CD14-positive monocyte (primary cell): ENCODE measurements around the gene RPTOR. TPM values are rescaled to one million over a fixed set of nuclear protein-coding genes. Genes with fewer than 3 reads are reported as not detected.

Experiments
- DNase-seq, 3 donors: peaks; one replicate each; pipeline ENCODE4 v3.0.0-alpha.2; 2011 to 2022
- H2AFZ ChIP-seq: 2 replicates; pipeline ENCODE4 v1.6.0; 2012; ENCODE audit warnings: mild to moderate bottlenecking, low read depth, low read length, inconsistent platforms; ENCODE audit not compliant: insufficient read depth, poor library complexity, severe bottlenecking
- H3K27ac ChIP-seq, 2 donors: 1 replicate in 1 of 2; 2 replicates in 1 of 2; pipeline ENCODE4 v1.5.1; 2012 to 2013; ENCODE audit warnings: low read length in 2 of 2, control low read depth in 1 of 2, inconsistent platforms in 1 of 2, low read depth in 1 of 2, mild to moderate bottlenecking in 1 of 2
- H3K27me3 ChIP-seq, 2 donors: one replicate each; pipeline versions ENCODE4 v1.6.0 to v1.6.1; 2011 to 2013; ENCODE audit warnings: low read length in 2 of 2; ENCODE audit not compliant: control insufficient read depth in 2 of 2, insufficient read depth in 2 of 2
- H3K36me3 ChIP-seq, 2 donors: replicated peaks in 1 of 2; 1 replicate in 1 of 2; 2 replicates in 1 of 2; pipeline versions ENCODE4 v1.5.1 to v1.6.1; 2012 to 2013; ENCODE audit warnings: low read length in 2 of 2, control low read depth in 1 of 2, inconsistent platforms in 1 of 2, mild to moderate bottlenecking in 1 of 2; ENCODE audit not compliant: insufficient read depth in 2 of 2, control insufficient read depth in 1 of 2
- H3K4me1 ChIP-seq, 2 donors: 1 replicate in 1 of 2; 2 replicates in 1 of 2; pipeline versions ENCODE4 v1.5.1 to v1.6.1; 2012 to 2013; ENCODE audit warnings: low read length in 2 of 2, control low read depth in 1 of 2, inconsistent platforms in 1 of 2, mild to moderate bottlenecking in 1 of 2, moderate library complexity in 1 of 2; ENCODE audit not compliant: insufficient read depth in 2 of 2, control insufficient read depth in 1 of 2
- H3K4me2 ChIP-seq: replicated peaks from 2 replicates; pipeline ENCODE3; 2012; ENCODE audit warnings: low read length, moderate library complexity, mild to moderate bottlenecking; ENCODE audit not compliant: poor library complexity, severe bottlenecking; ENCODE audit errors: extremely low read depth
- H3K4me3 ChIP-seq, 3 experiments: fragments of 200-600 bp in 1 of 3; sonication (generic) in 1 of 3; replicated peaks in 1 of 3; 1 replicate in 2 of 3; 2 replicates in 1 of 3; pipeline ENCODE4 v1.5.1; 2011 to 2013; ENCODE audit warnings: low read length in 3 of 3, mild to moderate bottlenecking in 3 of 3, control low read depth in 2 of 3, low read depth in 2 of 3, inconsistent platforms in 1 of 3, moderate library complexity in 1 of 3
- H3K79me2 ChIP-seq: 2 replicates; pipeline ENCODE4 v1.6.0; 2012; ENCODE audit warnings: mild to moderate bottlenecking, control low read depth, inconsistent platforms, low read length, moderate library complexity; ENCODE audit not compliant: insufficient read depth
- H3K9ac ChIP-seq: 2 replicates; pipeline ENCODE4 v1.6.0; 2017; ENCODE audit warnings: low read length, mild to moderate bottlenecking; ENCODE audit not compliant: insufficient read depth, poor library complexity, severe bottlenecking
- H3K9me3 ChIP-seq, 2 donors: replicated peaks in 1 of 2; 1 replicate in 1 of 2; 2 replicates in 1 of 2; pipeline versions ENCODE4 v1.5.1 to v1.6.1; 2012 to 2013; ENCODE audit warnings: low read length in 2 of 2, control low read depth in 1 of 2; ENCODE audit not compliant: control insufficient read depth in 1 of 2, insufficient read depth in 1 of 2
- H4K20me1 ChIP-seq: 2 replicates; pipeline ENCODE4 v1.6.0; 2012; ENCODE audit warnings: mild to moderate bottlenecking, low read length, control low read depth, moderate library complexity; ENCODE audit not compliant: insufficient read depth
- H3K27ac Mint-ChIP-seq, 7 donors: one replicate each; pipeline ENCODE4 v1.8.0; 2020; ENCODE audit warnings: mild to moderate bottlenecking in 7 of 7, mixed read lengths in 7 of 7, moderate library complexity in 6 of 7, inconsistent platforms in 2 of 7
- H3K27me3 Mint-ChIP-seq, 3 donors: one replicate each; pipeline ENCODE4 v1.8.0; 2021 to 2022; ENCODE audit warnings: low read depth in 3 of 3, mild to moderate bottlenecking in 3 of 3, mixed read lengths in 3 of 3, moderate library complexity in 3 of 3, inconsistent platforms in 1 of 3
- H3K36me3 Mint-ChIP-seq, 2 donors: one replicate each; pipeline ENCODE4 v1.8.0; 2020; ENCODE audit warnings: mixed read lengths in 2 of 2, inconsistent platforms in 1 of 2, mild to moderate bottlenecking in 1 of 2
- H3K4me1 Mint-ChIP-seq: one replicate; pipeline ENCODE4 v1.8.0; 2020; ENCODE audit warnings: mild to moderate bottlenecking, mixed read lengths
- H3K4me3 Mint-ChIP-seq, 2 donors: one replicate each; pipeline ENCODE4 v1.8.0; 2020; ENCODE audit warnings: mild to moderate bottlenecking in 2 of 2, mixed read lengths in 2 of 2, moderate library complexity in 1 of 2
- H3K9me3 Mint-ChIP-seq, 7 donors: one replicate each; pipeline ENCODE4 v1.8.0; 2020 to 2022; ENCODE audit warnings: mixed read lengths in 7 of 7, mild to moderate bottlenecking in 6 of 7, moderate library complexity in 6 of 7, inconsistent platforms in 2 of 7
- CTCF ChIP-seq: fragments of 200-600 bp; IDR thresholded peaks from one replicate; pipeline ENCODE4 v1.8.0; 2022; ENCODE audit warnings: antibody characterized with exemption, mild to moderate bottlenecking
- WGBS: methylation state at CpG from one replicate; pipeline ENCODE4 v1.1.5; 2013; ENCODE audit warnings: missing lambda C conversion rate; ENCODE audit not compliant: insufficient coverage; 5-methylcytosine and 5-hydroxymethylcytosine counted together
- intact Hi-C, 2 donors: fragments of 100-400 bp; cut with micrococcal nuclease; formaldehyde crosslinking; loops; one replicate each; pipeline versions ENCODE4 v1.15.0 to v1.15.1; 2023
- polyA plus RNA-seq, 3 donors: library from polyadenylated mRNA; depleted of rRNA in 1 of 3; unstranded in 2 of 3; stranded (reverse) in 1 of 3; fragments of 300-500 nt in 2 of 3; fragments of >200 nt in 1 of 3; fragmentation: Illumina TruSeq in 2 of 3; gene quantifications; 1 replicate in 2 of 3; 2 replicates in 1 of 3; pipeline ENCODE4 v1.2.3, GENCODE V29; 2012 to 2021

The RPTOR gene
- polyA plus RNA-seq, 3 donors = 1.1 to 8.7 (median 2.6) TPM

DNA sequence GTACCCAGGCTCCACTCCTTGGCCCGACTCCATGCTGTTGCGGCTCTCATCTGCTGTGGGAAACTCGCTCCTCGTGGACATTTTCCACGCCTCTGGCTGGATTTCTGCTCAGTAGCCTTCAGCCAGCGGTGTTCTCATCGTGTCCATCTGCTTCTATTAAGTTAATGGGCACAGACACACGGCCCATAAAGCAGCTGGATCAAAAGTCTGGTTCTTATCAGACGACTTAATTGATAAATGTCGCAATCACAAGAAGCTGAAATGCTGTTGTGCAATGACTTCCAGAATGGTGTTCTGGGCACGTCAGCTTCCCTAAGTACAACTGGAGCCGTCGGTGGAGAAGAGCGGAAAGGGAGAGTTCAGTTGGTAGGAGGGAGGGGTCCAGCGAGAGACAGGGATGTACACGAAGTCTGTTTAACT is 235.3 kb downstream of the RPTOR start:
- H4K20me1 ChIP-seq = peaks cover 9% of the 10 kb centered on the region
- no peak for TF ChIP-seq CTCF
- H3K4me1 Mint-ChIP-seq = peaks cover 41% of the 10 kb centered on the region
- H3K9me3 Mint-ChIP-seq = peaks cover 0 to 1% (median 0%) of the 10 kb centered on the region in 7 donors
- DNase-seq = peak; percentile 61 to 81 (median 80)
- H3K9me3 ChIP-seq = no peaks in the 10 kb centered on the region
- peak overlapping the region; percentile 35 to 96 (median 79) for H3K27ac Mint-ChIP-seq
- H3K4me2 ChIP-seq = peak overlapping the region; percentile 42
- intact Hi-C loops = loop anchor here (2.0 to 10.0 kb wide), 2 partner anchors 53 to 55 kb away; no protein-coding TSS in a partner anchor
- peaks cover 0 to 2% (median 0%) of the 10 kb centered on the region in 3 donors for H3K27me3 Mint-ChIP-seq
- H3K79me2 ChIP-seq = no peaks in the 10 kb centered on the region
- H3K4me3 Mint-ChIP-seq = peak overlapping the region; percentile 71 to 86
- H2AFZ ChIP-seq = no peak overlapping the region
- H3K36me3 ChIP-seq = peaks cover 0 to 4% of the 10 kb centered on the region in 2 donors
- peaks cover 29 to 43% of the 10 kb centered on the region in 2 donors for H3K4me1 ChIP-seq
- peaks cover 26 to 39% of the 10 kb centered on the region in 2 donors for H3K36me3 Mint-ChIP-seq
- 31% methylated on average over 16 of the region's 16 CpGs for WGBS
- H3K9ac ChIP-seq = peak overlapping the region; percentile 29
- H3K27me3 ChIP-seq = no peaks in the 10 kb centered on the region
- peak overlapping the region in 1 of 3 experiments; percentile 44 for H3K4me3 ChIP-seq
- peak overlapping the region in 1 of 2 donors; percentile 69 for H3K27ac ChIP-seq

- H3K9ac ChIP-seq = peak overlapping the region; percentile 29
- no peaks in the 10 kb centered on the region for H3K27me3 ChIP-seq
- H3K4me1 ChIP-seq = peaks cover 27 to 40% of the 10 kb centered on the region in 2 donors
- TF ChIP-seq CTCF = no peak
- DNase-seq = peak; percentile 38 to 75 (median 51)
- H3K4me2 ChIP-seq = peak overlapping the region; percentile 42
- H3K9me3 ChIP-seq = no peaks in the 10 kb centered on the region
- H3K36me3 ChIP-seq = peaks cover 0 to 4% of the 10 kb centered on the region in 2 donors
- peaks cover 35% of the 10 kb centered on the region for H3K4me1 Mint-ChIP-seq
- peaks cover 0 to 4% (median 0%) of the 10 kb centered on the region in 3 donors for H3K27me3 Mint-ChIP-seq
- no peaks in the 10 kb centered on the region for H3K9me3 Mint-ChIP-seq
- 26% methylated on average over 6 of the region's 19 CpGs for WGBS
- peaks cover 26 to 38% of the 10 kb centered on the region in 2 donors for H3K36me3 Mint-ChIP-seq
- no peaks in the 10 kb centered on the region for H3K79me2 ChIP-seq
- H3K27ac ChIP-seq = peak overlapping the region; percentile 18 to 69
- H3K4me3 ChIP-seq = peak overlapping the region in 1 of 3 experiments; percentile 44
- intact Hi-C loops = loop anchor here (2.0 to 10.0 kb wide), 2 partner anchors 52 to 56 kb away; no protein-coding TSS in a partner anchor
- peaks cover 10% of the 10 kb centered on the region for H4K20me1 ChIP-seq
- no peak overlapping the region for H2AFZ ChIP-seq
- peak overlapping the region; percentile 71 to 86 for H3K4me3 Mint-ChIP-seq
- peak overlapping the region; percentile 37 to 96 (median 79) for H3K27ac Mint-ChIP-seq
Measured at GRCh38 chr17:80780381-80781198, 236.0 kb downstream of the RPTOR start.
